Mesenchymal stem cell (in vitro differentiated cells and primary cell): ENCODE measurements around the gene GPSM1.

ENCODE experiments used
- DNase-seq: peaks from one replicate; pipeline ENCODE4 v3.0.0-alpha.2; 2013
- H2AFZ ChIP-seq: one replicate; pipeline ENCODE4 v1.6.1; 2013; ENCODE audit warnings: low read depth, mild to moderate bottlenecking, control low read depth, inconsistent platforms, low read length, moderate library complexity
- H2AK5ac ChIP-seq: 2 replicates; pipeline ENCODE4 v1.6.1; 2013; ENCODE audit warnings: low read length, moderate library complexity, mild to moderate bottlenecking, inconsistent platforms; ENCODE audit not compliant: severe bottlenecking
- H2BK120ac ChIP-seq: one replicate; pipeline ENCODE4 v1.6.1; 2013; ENCODE audit warnings: low read depth, mild to moderate bottlenecking, inconsistent platforms, low read length, moderate library complexity
- H2BK12ac ChIP-seq, 2 experiments: one replicate each; pipeline ENCODE4 v1.6.1; 2013; ENCODE audit warnings: inconsistent platforms in 2 of 2, low read length in 2 of 2, mild to moderate bottlenecking in 2 of 2, moderate library complexity in 2 of 2, control low read depth in 1 of 2
- H2BK15ac ChIP-seq: one replicate; pipeline ENCODE4 v1.6.1; 2013; ENCODE audit warnings: mild to moderate bottlenecking, low read depth, inconsistent platforms; ENCODE audit not compliant: poor library complexity, severe bottlenecking
- H2BK5ac ChIP-seq: 2 replicates; pipeline ENCODE4 v1.6.1; 2013; ENCODE audit warnings: low read depth, mild to moderate bottlenecking, low read length, control low read depth, inconsistent platforms; ENCODE audit not compliant: poor library complexity, severe bottlenecking
- H3K14ac ChIP-seq, 2 experiments: one replicate each; pipeline ENCODE4 v1.6.1; 2013; ENCODE audit warnings: inconsistent platforms in 2 of 2, low read length in 2 of 2, control low read depth in 1 of 2, mild to moderate bottlenecking in 1 of 2, moderate library complexity in 1 of 2
- H3K18ac ChIP-seq, 2 experiments: one replicate each; pipeline ENCODE4 v1.6.1; 2013; ENCODE audit warnings: inconsistent platforms in 2 of 2, low read length in 2 of 2, control low read depth in 1 of 2, low read depth in 1 of 2, mild to moderate bottlenecking in 1 of 2
- H3K23ac ChIP-seq, 2 experiments: one replicate each; pipeline ENCODE4 v1.6.1; 2013; ENCODE audit warnings: inconsistent platforms in 2 of 2, low read length in 2 of 2, mild to moderate bottlenecking in 2 of 2, moderate library complexity in 2 of 2, control low read depth in 1 of 2
- H3K27ac ChIP-seq: 2 replicates; pipeline ENCODE4 v1.5.1; 2013; ENCODE audit warnings: mild to moderate bottlenecking, moderate library complexity, low read length, control low read depth, inconsistent platforms; ENCODE audit not compliant: poor library complexity, severe bottlenecking
- H3K27me3 ChIP-seq, 2 experiments: 2 replicates each; pipeline versions ENCODE4 v1.6.1 to v1.7.0; 2013; ENCODE audit warnings: low read length in 2 of 2, mild to moderate bottlenecking in 2 of 2, moderate library complexity in 2 of 2, control low read depth in 1 of 2, inconsistent platforms in 1 of 2; ENCODE audit not compliant: control insufficient read depth in 1 of 2, insufficient read depth in 1 of 2
- H3K36me3 ChIP-seq, 2 experiments: 2 replicates each; pipeline versions ENCODE4 v1.6.1 to v1.7.0; 2013; ENCODE audit warnings: low read length in 2 of 2, control low read depth in 1 of 2, inconsistent platforms in 1 of 2, low read depth in 1 of 2, mild to moderate bottlenecking in 1 of 2; ENCODE audit not compliant: insufficient read depth in 2 of 2, control insufficient read depth in 1 of 2
- H3K4ac ChIP-seq, 2 experiments: one replicate each; pipeline ENCODE4 v1.6.1; 2013; ENCODE audit warnings: inconsistent platforms in 2 of 2, low read length in 2 of 2, mild to moderate bottlenecking in 2 of 2, moderate library complexity in 2 of 2, control low read depth in 1 of 2, low read depth in 1 of 2
- H3K4me1 ChIP-seq: 2 replicates; pipeline ENCODE4 v1.6.1; 2013; ENCODE audit warnings: low read depth, low read length, control low read depth; ENCODE audit not compliant: control insufficient read depth, insufficient read depth
- H3K4me2 ChIP-seq: 2 replicates; pipeline ENCODE4 v1.6.1; 2013; ENCODE audit warnings: low read length, mild to moderate bottlenecking, inconsistent platforms; ENCODE audit not compliant: poor library complexity, severe bottlenecking
- H3K4me3 ChIP-seq, 2 experiments: 2 replicates each; pipeline versions ENCODE4 v1.5.1 to v1.7.0; 2013; ENCODE audit warnings: low read length in 2 of 2, mild to moderate bottlenecking in 2 of 2, control low read depth in 1 of 2, low read depth in 1 of 2; ENCODE audit not compliant: insufficient read depth in 1 of 2
- H3K79me1 ChIP-seq: replicated peaks from 2 replicates; pipeline ENCODE4 v1.6.1; 2013; ENCODE audit warnings: mild to moderate bottlenecking, control low read depth, low read length, inconsistent platforms; ENCODE audit not compliant: poor library complexity, severe bottlenecking
- H3K9ac ChIP-seq: 2 replicates; pipeline ENCODE4 v1.7.0; 2013; ENCODE audit warnings: mild to moderate bottlenecking, low read length, moderate library complexity
- H3K9me3 ChIP-seq: 2 replicates; pipeline ENCODE4 v1.7.0; 2013; ENCODE audit warnings: mild to moderate bottlenecking, low read length; ENCODE audit not compliant: control insufficient read depth
- H4K8ac ChIP-seq: one replicate; pipeline ENCODE4 v1.6.1; 2013; ENCODE audit warnings: inconsistent platforms, mild to moderate bottlenecking, low read length, moderate library complexity
- H4K91ac ChIP-seq: one replicate; pipeline ENCODE4 v1.6.1; 2013; ENCODE audit warnings: mild to moderate bottlenecking, low read length, inconsistent platforms
- WGBS: methylation state at CpG from one replicate; pipeline ENCODE4 v1.1.7; 2013; ENCODE audit warnings: mixed read lengths; 5-methylcytosine and 5-hydroxymethylcytosine counted together

Gene GPSM1

GRCh38 chr9:136312436-136312835, 14.9 kb upstream of the GPSM1 start:
- Histone ChIP-seq H3K4ac (no peak overlapping the region), H2AK5ac (no peak overlapping the region), H2AFZ (no peak overlapping the region), H3K4me2 (no peak overlapping the region), H2BK5ac (no peak overlapping the region), H3K27ac (no peak overlapping the region), H3K36me3 (peaks cover 0 to under 1% of the 10 kb centered on the region in 2 experiments), H2BK15ac (no peak overlapping the region), H2BK12ac (no peak overlapping the region), H3K79me1 (no peaks in the 10 kb centered on the region), H3K9me3 (peaks cover 13% of the 10 kb centered on the region), H3K23ac (no peak overlapping the region), H3K18ac (no peak overlapping the region), H2BK120ac (no peak overlapping the region), H3K27me3 (peaks cover 0 to 39% of the 10 kb centered on the region in 2 experiments), H3K4me3 (no peak overlapping the region), H4K91ac (no peak overlapping the region), H4K8ac (no peak overlapping the region), H3K14ac (no peak overlapping the region), H3K4me1 (peaks cover 11% of the 10 kb centered on the region), H3K9ac (no peak overlapping the region)
- WGBS: 79% methylated on average over 12 of the region's 12 CpGs
- DNase-seq: peak; percentile 55

GRCh38 chr9:136313111-136314055, 14.0 kb upstream of the GPSM1 start:
- no peak overlapping the region for H2AK5ac ChIP-seq
- H2BK12ac ChIP-seq: no peak overlapping the region
- H2BK5ac ChIP-seq: no peak overlapping the region
- H3K27me3 ChIP-seq: peaks cover 0 to 31% of the 10 kb centered on the region in 2 experiments
- no peak overlapping the region for H3K4me2 ChIP-seq
- H3K14ac ChIP-seq: no peak overlapping the region
- H3K18ac ChIP-seq: no peak overlapping the region
- no peak overlapping the region for H4K8ac ChIP-seq
- no peak overlapping the region for H2BK120ac ChIP-seq
- H2AFZ ChIP-seq: no peak overlapping the region
- no peak overlapping the region for H3K4me3 ChIP-seq
- no peak overlapping the region for H4K91ac ChIP-seq
- H2BK15ac ChIP-seq: no peak overlapping the region
- peaks cover 19% of the 10 kb centered on the region for H3K4me1 ChIP-seq
- H3K36me3 ChIP-seq: peaks cover 0 to 4% of the 10 kb centered on the region in 2 experiments
- H3K9me3 ChIP-seq: peaks cover 13% of the 10 kb centered on the region
- WGBS: 91% methylated on average over 18 of the region's 18 CpGs
- no peak overlapping the region for H3K9ac ChIP-seq
- H3K27ac ChIP-seq: no peak overlapping the region
- H3K4ac ChIP-seq: no peak overlapping the region
- no peak overlapping the region for H3K23ac ChIP-seq
- DNase-seq: no peak
- no peaks in the 10 kb centered on the region for H3K79me1 ChIP-seq

GRCh38 chr9:136314056-136314416, 13.3 kb upstream of the GPSM1 start:
- peaks cover 0 to 4% of the 10 kb centered on the region in 2 experiments for H3K36me3 ChIP-seq
- DNase-seq: no peak
- peaks cover 20% of the 10 kb centered on the region for H3K4me1 ChIP-seq
- no peak overlapping the region for H3K27ac ChIP-seq
- H2BK15ac ChIP-seq: no peak overlapping the region
- no peak overlapping the region for H3K4ac ChIP-seq
- no peak overlapping the region for H3K23ac ChIP-seq
- H3K79me1 ChIP-seq: no peaks in the 10 kb centered on the region
- H3K9me3 ChIP-seq: peaks cover 13% of the 10 kb centered on the region
- WGBS: 90% methylated on average over 2 of the region's 3 CpGs
- H4K91ac ChIP-seq: no peak overlapping the region
- no peak overlapping the region for H3K4me3 ChIP-seq
- no peak overlapping the region for H3K14ac ChIP-seq
- H3K18ac ChIP-seq: no peak overlapping the region
- no peak overlapping the region for H2BK12ac ChIP-seq
- no peak overlapping the region for H2BK5ac ChIP-seq
- H2AK5ac ChIP-seq: no peak overlapping the region
- H3K4me2 ChIP-seq: no peak overlapping the region
- H4K8ac ChIP-seq: no peak overlapping the region
- H2BK120ac ChIP-seq: no peak overlapping the region
- no peak overlapping the region for H3K9ac ChIP-seq
- peaks cover 0 to 30% of the 10 kb centered on the region in 2 experiments for H3K27me3 ChIP-seq
- H2AFZ ChIP-seq: no peak overlapping the region

- peaks cover 15% of the 10 kb centered on the region for H3K4me1 ChIP-seq
- H3K4me2 ChIP-seq: no peak overlapping the region
- H2BK15ac ChIP-seq: no peak overlapping the region
- H2AFZ ChIP-seq: no peak overlapping the region
- H3K36me3 ChIP-seq: peaks cover 0 to 4% of the 10 kb centered on the region in 2 experiments
- H2AK5ac ChIP-seq: no peak overlapping the region
- H3K9ac ChIP-seq: no peak overlapping the region
- H2BK120ac ChIP-seq: no peak overlapping the region
- H3K9me3 ChIP-seq: peaks cover 13% of the 10 kb centered on the region
- DNase-seq: no peak
- H3K4me3 ChIP-seq: no peak overlapping the region
- no peak overlapping the region for H3K4ac ChIP-seq
- H4K91ac ChIP-seq: no peak overlapping the region
- H3K79me1 ChIP-seq: no peaks in the 10 kb centered on the region
- H3K18ac ChIP-seq: no peak overlapping the region
- H2BK12ac ChIP-seq: no peak overlapping the region
- H4K8ac ChIP-seq: no peak overlapping the region
- no peak overlapping the region for H3K14ac ChIP-seq
- 80% methylated on average over 4 of the region's 4 CpGs for WGBS
- peaks cover 0 to 24% of the 10 kb centered on the region in 2 experiments for H3K27me3 ChIP-seq
- no peak overlapping the region for H3K27ac ChIP-seq
- H3K23ac ChIP-seq: no peak overlapping the region
- H2BK5ac ChIP-seq: no peak overlapping the region
These were observed 12.4 kb upstream of the GPSM1 start for GRCh38 chr9:136314944-136315343.
